Brain pericyte (primary cell): ENCODE measurements around the gene MSANTD3.
"Not testable (repeated sequence)": the region's sequence is repeated elsewhere in the genome, so short reads cannot be mapped to it uniquely, and the experiment has no call there.

Experiments
- DNase-seq: peaks from one replicate; pipeline ENCODE4 v3.0.0-alpha.2; 2012; ENCODE audit warnings: low read depth, low spot score

The MSANTD3 gene

DNA sequence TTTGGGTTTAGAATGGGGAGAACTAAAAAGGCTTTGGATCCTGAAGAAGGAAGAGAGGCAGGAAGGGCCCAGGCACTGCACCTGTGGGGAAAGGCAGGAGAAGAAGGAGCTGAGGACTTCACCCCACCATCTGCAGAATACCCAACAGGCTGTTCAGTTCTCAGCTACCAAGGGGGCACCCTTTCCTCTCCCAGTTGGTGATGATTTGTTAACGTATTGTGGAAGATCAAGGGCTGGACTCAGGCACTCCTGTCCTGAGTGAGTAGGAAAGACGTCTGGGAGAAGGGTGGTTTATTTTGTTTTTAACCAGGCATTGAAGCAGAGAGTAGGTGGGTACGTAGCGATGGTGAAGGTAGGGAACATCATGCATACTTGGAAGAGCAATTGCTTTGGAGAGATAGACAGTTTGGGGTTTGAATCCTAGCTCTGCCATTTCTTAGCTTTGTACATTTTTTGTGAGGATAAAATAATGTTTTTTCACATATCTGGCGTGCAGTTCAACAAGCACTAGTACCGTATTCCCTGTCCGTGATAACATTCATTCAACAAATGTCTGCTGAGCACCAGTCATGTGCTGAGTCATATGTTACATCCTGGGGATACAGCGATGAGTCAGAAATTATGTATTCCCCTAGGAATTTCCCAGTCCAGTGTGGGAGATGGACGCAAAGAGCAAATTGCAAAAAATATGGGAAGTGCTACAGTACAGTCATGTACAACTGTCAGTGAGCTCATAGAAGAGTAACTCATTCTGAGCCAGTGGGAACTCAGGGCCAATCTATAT is 2.1 kb downstream of the MSANTD3 start:
- DNase-seq, result peak; percentile 94

GRCh38 chr9:100430286-100430940 is 3.5 kb downstream of the MSANTD3 start:
- no peak for DNase-seq

DNA sequence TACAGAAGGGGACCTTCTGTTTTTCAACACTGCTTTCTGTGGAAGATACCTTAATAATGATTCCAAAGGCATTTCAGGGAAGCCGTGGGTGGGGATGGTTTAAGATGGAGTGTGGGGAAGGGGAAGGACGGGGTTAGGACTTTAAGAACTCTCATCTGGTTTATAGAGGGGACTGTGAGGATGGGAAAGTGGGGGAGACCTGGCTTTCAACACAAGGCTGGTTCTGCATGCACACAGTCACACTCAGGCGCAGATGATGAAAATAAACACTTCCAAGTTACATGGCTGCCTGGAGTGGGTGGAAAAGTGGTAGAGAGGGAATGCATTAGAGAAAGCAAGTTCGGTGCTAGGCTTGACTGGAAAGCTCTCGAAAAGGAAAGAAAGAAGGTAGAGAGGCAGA is 4.9 kb downstream of the MSANTD3 start:
- no peak for DNase-seq

GRCh38 chr9:100432736-100433135 is 5.8 kb downstream of the MSANTD3 start:
- DNase-seq, result no peak

- DNase-seq, result no peak
Observed at GRCh38 chr9:100436571-100436970, 9.6 kb downstream of the MSANTD3 start.

- no peak for DNase-seq
Observed at GRCh38 chr9:100437860-100438805, 11.2 kb downstream of the MSANTD3 start.

- no peak for DNase-seq
Observed at GRCh38 chr9:100440071-100440470, 13.1 kb downstream of the MSANTD3 start.

DNA sequence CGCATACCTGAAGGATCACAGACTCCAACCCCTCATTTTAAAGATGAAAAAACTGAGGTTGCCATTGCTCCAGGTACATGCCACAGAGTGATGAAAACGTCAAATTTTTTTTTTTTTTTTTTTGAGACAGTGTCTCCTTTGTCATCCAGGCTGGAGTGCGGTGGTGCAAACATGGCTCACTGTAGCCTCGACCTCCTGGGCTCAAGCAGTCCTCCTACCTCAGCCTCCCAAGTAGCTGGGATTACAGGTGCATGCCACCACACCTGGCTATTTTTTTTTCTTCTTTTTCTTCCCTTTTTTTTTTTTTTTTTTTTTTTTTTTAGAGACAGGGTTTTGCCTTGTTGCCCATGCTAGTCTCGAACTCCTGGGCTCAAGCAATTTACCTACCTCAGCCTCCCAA is 13.5 kb downstream of the MSANTD3 start:
- DNase-seq, result not testable (repeated sequence)

GRCh38 chr9:100441911-100442361 is 15.0 kb downstream of the MSANTD3 start:
- no peak for DNase-seq

DNA sequence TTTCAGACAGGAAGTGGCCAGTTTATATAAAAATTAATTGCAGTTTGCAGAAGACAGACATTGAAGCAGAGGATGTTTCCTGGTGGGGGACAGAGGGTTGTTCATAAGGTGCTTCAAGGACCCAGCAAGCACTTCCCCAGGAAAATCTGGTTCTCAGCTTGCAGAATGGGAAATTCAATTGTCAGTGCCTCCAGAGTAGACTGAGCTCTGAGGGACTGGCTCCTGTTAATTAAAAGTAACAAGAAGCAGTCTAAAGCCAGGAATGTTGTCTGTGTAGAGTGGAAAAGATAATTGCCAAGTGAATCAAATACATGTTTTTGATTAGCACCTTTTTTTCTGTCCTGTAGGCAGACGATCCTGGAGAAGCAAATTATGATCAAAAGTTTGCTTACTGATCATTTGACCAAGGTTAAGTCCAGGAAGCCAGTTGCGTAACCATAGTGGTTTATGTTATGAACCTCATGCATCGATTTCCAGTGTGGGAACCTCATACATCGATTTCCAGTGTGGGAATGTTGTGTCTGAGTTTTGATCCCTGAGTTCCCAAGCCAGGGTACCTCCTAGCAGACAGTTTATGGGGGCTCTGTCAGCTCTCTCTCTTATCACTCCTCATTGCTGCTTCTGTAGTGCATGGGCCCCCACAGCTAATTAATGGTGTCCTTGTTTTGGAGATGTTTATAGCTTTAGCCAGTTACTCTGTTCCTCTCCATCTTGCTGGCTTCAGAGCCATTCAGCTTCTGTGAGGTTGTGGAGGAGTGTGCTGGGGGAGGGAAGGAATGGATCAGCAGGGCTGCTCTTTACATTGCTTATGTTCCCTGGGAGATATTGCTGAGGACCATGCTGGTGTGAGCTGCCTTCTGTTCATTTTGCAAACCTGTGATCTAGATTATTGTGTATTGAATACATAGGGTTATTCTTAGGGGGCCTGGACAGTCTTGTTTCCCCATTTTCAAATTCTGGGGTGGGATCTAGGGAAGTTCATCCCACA is 17.1 kb downstream of the MSANTD3 start:
- DNase-seq, result no peak

DNA sequence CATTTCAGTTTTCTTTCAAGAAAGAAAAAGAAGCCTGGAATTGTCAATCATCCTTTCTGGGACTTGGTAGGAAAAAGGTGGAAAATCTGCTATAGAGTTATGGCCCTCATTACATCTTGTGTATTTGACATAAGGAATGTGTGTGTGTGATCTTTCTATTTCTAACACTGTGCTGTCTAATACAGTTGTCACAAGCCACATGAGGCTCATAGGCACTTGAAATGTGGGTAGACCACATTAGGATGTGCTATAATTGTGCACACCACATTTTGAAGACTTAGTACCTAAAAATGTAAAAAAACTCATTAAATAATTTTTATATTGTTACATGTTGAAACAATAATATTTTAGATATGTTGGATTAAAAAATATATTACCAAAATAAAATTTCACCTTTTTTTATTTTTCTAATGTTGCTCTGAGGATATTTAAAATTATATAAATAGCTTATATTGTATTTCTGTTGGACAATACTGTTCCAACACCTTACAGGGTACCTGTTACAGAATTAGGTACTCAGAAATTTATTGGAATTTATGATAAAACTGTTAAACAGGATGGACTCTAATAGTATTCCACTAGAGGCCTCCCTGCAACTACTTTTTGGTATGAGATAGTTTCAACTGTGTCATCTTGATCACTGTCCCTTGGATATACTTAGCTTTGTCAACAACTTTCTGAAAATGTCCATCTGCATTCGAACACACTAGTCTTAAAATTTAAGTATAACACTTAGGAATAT is 18.4 kb downstream of the MSANTD3 start:
- DNase-seq, result no peak

DNA sequence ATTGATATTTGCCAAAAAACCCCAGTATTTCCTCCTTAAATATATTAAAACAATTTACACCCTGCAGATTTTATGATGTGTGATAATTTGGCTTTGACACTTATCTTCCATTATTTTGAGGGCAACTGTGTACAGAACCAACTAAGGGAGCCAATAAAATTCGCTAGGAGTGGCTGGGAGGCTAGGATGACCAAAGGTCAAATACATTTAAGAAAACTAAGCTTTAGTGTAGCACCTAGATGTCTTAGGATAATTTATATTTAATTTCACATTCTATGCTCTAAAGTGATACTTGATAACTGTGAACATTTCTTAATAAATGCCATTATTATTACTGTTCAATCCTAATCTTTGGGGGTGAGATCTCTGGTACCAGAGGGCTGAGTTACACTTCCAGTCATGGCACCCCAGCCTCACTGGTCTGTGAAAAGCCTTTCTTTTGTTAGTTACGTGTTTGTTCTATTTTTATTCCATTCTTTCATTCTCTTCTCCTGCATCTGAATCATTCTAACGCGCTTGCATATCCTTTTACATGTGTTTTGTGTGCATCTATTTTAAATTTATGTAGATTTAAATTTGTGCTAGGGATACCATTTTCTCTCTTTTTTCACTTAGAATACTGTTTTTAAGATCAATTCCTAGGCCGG is 19.1 kb downstream of the MSANTD3 start:
- no peak for DNase-seq

DNA sequence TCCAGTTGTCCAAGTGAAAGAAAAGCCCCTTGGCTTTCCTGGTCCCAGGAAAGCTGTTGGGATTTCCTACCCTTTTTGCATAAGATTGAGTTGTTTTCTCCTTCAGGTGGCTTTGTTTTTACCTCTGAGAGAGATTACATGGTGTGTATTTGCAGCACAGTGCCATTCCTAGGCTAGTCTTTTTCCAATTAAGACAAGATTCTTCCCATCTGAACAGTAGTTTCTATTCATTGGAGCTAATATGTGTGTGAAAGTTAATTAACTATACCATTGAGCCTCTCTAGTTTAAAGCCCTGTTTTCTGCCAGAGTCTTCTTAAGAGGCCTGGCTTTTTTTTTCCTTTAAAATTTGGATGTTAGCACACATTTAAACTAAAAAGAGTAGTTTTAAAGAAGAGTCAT is 20.1 kb downstream of the MSANTD3 start:
- no peak for DNase-seq

GRCh38 chr9:100448266-100448665 is 21.3 kb downstream of the MSANTD3 start:
- DNase-seq, result no peak

GRCh38 chr9:100449420-100449819 is 22.5 kb downstream of the MSANTD3 start:
- DNase-seq, result no peak

- DNase-seq, result no peak
Observed at GRCh38 chr9:100452894-100453293, 26.0 kb downstream of the MSANTD3 start.

GRCh38 chr9:100455470-100455869 is 28.5 kb downstream of the MSANTD3 start:
- no peak for DNase-seq

GRCh38 chr9:100457517-100457916 is 30.6 kb downstream of the MSANTD3 start:
- DNase-seq, result no peak

DNA sequence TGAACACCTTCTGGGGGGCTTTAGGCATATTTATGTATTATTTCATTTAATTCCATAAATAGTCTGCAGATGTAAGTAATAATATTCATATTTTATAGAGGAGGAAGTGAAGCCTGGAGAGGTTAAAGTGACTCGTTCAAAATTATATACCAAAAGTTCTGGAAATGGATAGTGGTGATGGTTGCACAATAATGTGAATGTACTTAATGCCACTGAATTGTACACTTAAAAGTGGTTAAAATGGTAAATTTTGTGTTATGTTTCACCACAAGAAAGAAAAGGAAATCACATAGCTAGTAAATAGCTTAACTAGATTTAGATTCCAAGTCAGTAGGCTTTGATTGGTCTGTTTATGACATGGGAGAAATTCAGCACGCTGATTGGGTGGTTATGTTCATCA is 33.0 kb downstream of the MSANTD3 start:
- DNase-seq, result no peak

DNA sequence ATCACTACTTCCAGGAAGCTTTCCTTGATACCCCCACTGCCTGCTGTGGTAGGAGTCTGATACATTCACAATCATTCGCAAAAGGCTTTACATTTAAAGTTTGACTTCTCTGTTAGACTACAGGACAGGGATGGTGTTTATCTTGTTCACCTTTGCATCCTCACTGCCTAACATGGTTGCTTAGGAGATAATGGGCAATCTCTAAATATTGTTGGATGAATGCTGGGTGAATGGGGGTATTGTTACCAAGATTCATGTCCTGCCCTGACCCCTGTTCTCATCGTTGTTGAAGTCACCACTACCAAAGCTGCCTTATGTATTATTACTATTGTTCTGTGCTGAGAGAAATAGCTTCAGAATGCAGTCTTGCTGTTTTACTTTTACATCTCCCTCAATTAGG is 38.3 kb downstream of the MSANTD3 start:
- DNase-seq, result no peak
